HG02938 (cell line): ENCODE data around the gene HERPUD2.

Experiments used
- ATAC-seq: cut with Tn5 transposase; IDR thresholded peaks from one replicate; pipeline ENCODE4 v1.9.1; 2021; ENCODE audit warnings: mild to moderate bottlenecking, moderate library complexity; ENCODE audit not compliant: unreplicated experiment

The HERPUD2 gene, protein sequence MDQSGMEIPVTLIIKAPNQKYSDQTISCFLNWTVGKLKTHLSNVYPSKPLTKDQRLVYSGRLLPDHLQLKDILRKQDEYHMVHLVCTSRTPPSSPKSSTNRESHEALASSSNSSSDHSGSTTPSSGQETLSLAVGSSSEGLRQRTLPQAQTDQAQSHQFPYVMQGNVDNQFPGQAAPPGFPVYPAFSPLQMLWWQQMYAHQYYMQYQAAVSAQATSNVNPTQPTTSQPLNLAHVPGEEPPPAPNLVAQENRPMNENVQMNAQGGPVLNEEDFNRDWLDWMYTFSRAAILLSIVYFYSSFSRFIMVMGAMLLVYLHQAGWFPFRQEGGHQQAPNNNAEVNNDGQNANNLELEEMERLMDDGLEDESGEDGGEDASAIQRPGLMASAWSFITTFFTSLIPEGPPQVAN

DNA sequence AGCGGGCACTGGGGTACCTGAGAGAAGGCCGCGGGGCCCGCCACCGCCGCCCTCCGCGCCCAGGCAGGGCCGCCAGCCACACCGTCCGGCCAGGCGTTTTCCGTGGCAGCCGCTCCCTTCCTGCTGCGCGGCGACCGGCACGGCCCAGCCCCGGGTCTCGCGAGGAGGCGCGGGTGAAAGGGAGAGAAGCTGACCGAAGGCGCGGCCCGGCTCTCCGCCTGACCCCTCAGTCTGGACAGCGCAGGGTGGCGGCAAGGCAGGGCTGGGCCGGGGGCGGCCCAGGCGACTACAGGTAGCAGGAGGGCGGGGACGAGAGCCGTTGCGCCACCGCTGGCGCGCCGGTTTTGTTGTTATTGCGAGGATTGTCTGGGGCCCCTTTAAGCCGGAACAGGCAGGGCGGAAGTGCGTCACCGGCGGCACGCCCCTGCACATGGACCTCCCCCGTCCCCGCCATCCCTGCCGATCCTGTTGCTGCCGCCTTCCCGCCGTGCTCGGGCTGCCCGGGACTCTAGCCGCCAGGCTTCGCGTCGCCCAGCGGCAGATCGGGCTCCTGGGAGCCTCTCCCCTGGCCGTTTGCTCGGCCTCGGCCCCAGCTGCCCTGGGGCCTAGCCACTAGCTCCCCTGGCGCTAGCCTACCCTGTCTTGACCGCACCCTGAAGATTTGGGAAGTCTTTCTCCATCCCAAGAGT lies at the start of gene HERPUD2:
Gene HERPUD2, minus strand, starts transcription at position 352 of the 689 bp plus-strand sequence. CDS start 805 bp downstream, outside the sequence.
- ATAC-seq = peak; percentile 90

DNA sequence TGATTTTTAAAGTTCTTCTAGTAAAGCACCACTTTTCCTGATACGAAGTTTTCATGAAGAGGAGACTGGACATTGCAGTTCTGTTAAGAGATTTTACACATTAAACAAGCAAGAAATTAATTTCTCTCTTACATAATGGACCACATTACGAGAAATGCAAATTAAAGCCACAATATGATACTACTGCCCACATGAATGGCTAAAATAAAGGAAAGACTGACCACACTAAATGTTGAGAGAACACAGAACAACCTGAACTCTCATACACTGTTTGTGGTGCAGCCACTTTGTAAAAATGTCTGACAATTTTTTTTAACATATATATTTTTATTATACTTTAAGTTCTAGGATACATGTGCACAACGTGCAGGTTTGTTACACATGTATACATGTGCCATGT lies 44.0 kb upstream of the HERPUD2 start:
- ATAC-seq = peak; percentile 79

DNA sequence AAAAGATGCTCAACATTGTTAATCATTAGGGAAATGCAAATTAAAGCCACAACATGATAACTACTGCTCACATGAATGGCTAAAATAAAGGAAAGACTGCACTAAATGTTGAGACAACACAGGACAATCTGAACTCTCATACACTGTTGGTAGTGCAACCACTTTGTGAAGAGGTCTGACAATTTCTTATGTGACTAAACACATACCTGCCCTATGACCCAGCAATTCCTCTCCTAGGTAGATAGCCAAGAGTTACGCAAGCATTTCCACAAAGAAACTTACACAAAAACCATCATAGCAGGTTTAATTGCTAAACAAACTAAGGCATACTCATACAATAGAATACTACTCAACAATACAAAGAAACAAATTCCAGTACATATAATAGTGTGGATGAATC lies 41.8 kb upstream of the HERPUD2 start:
- no peak for ATAC-seq

DNA sequence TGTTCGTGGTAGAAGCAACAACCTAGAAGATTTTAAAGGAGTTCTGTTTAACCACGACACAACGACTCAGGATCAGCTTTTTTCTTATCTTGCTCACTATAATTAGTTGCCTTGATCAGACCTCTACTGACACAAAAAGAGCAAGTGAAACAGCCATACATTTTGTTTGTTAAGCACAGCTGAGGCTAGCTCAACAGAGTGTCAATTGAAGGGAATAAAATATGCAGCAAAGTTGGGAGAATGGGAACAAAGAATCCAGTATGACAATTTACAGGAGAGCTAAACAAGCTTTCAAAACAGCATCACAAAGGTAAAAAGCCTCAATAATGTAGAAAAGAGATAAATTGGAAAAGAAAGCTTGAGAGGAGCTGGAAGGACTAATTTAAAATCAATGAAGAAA lies 40.5 kb upstream of the HERPUD2 start:
- no peak for ATAC-seq

DNA sequence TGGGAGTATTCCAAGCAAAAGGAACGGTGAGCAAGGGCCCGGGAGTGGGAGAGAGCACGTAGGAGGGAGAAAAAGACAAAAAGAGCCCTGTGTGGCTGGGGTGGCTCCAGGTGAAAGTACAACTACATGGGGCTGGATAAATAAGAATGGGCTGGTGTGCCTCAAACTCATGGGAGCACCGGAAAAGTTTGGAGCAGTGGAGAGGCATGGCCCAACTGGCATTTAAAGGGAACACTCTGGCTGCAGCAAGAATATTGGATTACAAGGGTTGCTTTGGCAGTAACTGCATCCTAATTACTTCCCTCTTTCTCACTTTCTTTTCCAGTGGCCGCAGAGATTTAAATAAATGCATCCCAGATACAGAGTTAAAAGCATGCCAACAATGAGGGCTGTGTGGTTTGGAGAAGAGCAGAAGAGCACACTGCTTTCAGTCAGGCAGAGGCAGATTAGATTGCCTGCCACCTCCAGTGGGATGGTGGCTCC lies 39.1 kb upstream of the HERPUD2 start:
- no peak for ATAC-seq

DNA sequence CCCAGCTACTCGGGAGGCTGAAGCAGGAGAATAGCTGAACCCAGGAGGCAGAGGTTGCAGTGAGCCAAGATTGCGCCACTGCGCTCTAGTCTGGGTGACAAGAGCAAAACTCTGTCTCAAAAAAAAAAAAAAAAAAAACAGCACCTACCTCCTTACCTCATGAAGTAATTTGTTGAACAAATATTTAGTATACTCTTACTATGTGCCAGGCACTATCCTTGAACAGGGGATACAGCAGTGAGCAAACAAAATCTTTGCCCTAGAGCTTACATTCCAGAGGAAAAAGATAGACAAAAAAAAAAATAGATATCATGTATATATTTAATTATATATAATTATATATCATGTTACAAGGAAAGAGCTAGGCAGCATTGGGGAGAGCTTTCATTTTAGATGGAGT lies 36.4 kb upstream of the HERPUD2 start:
- ATAC-seq = no peak

DNA sequence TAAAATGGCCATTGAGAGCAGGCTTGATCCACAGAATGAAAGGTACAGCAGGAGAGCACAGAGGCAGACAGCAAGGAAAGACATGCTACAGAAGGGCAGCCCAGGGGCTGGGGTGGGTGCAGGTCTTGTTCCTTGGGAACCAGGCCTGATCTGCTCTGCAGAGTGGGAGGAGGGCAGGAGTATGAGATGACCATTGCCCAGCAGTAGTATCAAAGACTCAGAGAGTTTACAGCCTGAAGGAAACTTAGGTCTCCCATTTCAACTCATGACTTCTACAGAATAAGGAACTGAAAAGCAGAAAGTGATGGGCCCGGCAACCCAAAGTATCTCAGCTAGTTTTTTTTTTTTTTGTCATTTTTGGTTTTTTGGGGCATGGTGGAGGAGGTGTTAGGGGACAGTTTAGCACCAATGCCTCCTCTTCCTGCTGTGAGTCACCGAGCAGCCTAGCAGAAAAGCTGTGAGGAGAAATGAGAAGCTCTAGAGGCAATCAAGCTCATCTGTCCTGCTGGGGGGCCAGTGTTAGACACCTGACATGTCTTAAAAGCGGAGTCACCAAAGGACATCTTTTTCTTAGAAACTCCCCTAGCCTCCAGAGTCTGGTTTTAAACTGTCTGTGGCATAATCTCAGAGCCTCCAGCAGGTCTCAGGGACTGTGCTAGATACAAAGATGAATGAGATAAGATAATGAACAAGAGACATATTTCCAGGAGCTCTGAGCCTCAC lies 34.3 kb upstream of the HERPUD2 start:
- peak; percentile 52 for ATAC-seq

DNA sequence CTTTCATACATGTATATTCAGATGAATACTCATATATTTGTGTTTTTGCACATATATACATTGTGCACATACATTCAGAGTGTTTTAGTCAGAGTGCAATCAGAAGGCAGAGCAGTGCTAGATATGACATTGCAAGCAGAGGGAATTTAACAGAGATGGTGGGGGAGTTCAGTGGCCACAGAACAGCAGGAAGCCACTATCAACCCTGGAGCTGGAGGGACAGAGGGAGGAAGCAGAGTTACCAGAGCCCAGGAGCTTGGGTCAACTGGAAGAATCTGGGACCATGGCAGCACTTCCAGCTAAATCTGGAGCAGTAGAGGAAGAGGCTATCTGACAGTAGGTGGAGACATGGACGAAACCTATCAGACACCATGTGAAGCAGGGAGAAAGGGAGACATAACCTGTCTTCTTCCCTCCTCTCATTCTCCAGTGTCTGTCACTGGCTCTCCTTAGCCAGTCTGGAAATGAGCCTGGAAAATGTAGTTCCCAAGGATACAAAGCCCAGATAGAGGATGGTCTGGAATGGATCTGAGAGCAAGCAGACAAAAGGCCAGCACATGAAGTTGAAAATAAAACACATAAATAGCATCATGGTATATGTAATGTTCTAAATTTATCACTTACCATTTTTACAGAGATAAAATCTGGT lies 33.6 kb upstream of the HERPUD2 start:
- ATAC-seq = no peak

DNA sequence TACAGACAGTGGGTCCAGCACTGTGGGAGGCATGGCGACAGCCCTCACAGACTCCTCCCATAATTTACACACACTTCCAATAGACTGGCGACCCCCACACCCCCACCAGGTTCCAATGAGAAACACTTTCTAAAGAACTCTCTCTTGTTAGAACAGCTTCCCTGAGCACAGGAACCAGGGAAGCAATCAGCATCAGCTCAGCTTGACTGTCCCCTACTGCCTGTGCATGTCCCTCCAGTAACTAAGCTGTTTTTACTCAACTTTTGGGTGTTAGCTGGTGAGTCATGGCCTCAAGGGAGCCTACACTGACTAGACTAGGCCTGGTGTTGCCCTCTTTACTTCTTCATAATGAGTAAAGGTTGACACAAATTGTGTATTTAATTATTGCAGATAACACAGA lies 32.6 kb upstream of the HERPUD2 start:
- no peak for ATAC-seq

DNA sequence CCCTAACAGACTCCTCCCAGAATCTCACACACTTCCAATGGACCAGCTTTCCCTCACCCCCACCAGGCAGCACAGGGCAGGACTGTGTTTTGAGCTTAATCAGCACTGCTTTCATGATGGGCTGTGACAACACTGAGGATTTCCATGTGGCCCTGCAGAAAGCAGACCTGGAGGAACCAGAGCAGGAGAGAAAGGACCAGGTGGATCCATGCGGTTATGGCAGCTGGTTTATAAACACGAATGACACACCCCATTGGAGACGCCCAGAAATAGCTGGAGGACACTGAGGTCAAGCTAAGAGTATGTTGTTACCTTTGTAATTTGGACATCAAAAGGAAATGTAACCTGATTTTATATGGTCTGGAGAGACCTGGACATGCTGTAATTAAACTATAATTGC lies 31.7 kb upstream of the HERPUD2 start:
- ATAC-seq = no peak

DNA sequence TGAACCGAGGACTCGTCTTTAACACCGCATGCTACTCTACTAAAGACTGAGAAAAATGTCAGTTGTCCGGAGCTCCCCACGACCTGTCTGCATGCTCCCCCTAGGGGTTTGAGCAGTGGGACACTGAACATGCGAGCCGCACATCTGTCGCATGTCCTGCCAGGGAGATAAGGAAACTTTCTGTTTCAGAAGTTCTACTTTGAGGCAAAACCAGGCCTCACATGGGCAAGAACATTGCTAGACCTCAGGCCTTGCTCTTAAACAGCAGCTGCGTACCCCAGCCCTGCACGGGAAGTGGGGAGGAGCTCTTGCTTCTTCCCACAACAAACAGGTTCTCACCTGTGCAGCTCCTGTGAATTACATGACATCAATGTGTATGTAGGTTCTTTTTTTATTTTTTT lies 30.3 kb upstream of the HERPUD2 start:
- ATAC-seq = peak; percentile 53

DNA sequence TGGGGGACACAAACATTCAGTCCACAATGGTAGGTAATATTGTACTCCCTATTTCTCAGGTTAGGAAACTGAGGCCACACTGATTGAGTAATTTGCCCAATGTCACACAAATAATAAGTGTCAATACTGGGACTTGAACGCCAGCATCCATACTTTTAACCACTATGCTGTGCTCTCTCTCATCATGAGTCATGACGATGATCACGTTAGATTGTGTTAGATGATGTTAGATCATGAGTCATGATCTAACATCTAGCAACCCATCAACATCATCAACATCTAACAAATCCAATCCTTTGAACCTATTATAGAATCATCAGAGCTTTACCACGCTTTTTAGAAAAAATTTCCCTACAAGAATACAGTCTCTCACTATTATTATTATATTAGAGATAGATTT lies 28.1 kb upstream of the HERPUD2 start:
- ATAC-seq = no peak

DNA sequence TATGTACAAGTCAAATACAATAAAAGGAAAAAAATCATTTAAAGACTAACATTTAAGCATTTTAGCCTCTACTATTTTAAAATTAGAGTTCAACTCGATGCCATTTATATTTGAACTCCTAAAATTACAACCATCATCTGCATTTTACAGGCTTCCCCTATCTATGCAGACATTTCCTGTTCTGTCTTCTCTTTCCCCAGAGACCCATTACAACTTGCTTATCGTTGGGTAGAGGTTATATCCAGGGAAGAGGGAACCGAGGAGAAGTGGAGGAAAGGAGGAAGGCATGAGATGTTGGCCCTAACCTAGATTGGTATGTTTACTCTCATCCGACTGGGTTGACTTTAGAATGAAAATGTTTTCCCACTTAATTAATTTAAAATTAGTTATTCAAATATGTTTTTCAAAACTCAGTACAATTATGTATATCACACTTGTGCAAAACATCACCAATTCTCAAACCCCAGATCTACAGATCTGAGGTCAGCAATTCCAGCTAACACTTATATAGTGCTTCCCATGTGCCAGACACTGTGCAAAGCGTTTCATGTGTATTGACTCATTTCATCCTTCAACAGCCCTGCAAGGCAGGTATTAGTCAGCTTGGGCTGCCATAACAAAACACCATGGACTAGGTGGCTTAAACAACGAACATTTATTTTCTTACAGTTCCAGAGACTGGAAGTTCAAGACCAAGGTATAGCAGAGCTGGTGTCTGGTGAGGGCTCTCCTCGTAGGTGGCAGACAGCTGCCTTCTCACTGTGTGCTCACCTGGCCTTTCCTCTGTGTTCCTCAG lies 27.3 kb upstream of the HERPUD2 start:
- ATAC-seq = no peak

DNA sequence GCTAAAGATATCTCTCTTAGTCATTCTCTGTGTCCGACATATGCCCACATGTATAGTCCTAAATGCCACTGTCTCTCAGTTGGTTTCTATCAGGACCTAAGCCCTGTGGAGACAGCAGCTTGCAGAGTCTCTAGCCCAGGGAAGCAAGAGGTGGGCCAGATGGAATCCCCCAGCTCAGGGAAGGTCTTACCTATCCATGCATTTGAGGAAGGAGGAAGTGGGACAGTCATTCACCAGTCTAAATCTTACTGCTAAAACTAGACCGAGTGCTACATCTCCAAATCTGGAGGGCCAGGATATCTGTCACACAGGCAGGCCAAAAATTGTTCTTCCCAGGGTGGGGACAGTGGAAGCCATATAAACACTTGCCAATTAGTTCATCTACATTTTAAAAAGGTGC lies 26.4 kb upstream of the HERPUD2 start:
- no peak for ATAC-seq

DNA sequence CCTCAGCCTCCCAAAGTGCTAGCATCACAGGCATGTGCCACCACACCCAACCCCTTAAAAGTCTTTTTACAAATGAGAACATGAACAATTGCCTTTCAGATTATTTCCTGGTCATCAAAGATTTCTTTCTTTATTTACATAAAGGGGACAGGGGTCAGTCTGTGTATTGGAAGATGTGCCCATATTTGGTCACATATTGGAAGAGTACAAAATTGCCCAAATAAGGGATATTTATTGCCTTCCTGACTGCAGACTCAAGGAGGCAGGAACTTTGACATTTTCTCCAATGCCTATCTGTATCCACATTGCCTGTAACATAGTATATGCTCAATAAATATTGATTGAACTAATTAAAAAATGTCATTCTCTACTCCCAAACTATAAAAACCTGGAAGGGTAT lies 25.9 kb upstream of the HERPUD2 start:
- no peak for ATAC-seq

DNA sequence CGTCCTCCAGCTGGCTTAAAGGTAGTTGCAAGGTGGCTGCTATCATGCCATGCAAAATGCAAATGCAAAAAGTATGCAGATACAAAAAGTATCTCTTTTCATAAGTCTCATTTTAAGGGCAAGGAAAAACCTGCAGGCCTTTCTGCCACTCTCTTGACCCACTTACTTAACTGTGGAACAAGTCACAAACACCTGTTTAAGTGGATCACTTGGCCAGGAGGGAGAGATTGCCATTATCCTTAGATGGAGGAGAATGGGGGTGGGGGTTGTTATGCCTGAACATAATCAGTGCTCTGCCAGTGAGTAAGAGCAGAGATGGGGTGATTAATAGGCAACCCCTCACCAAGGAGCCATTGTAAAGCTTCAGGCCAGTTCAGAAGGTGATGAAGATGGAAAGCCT lies 25.1 kb upstream of the HERPUD2 start:
- no peak for ATAC-seq

DNA sequence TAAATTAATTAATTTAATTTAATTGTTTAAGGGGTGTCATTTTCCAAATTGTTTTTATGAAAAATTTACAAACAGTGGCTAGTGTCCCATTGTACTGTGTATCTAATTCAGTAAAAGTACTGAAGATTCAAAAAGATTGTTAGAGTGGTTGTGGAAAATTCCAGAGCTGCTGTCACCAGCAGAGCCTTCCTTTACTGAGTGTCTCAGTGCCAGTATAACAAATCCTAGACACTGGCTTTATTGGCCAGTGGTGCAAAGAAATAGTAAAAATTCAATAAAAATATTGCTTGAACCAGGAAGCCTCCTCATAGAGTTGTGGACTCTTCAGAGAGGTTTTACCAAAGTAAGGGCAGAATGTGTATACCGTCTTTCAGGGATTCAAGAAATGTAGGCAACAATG lies 23.1 kb upstream of the HERPUD2 start:
- ATAC-seq = no peak

DNA sequence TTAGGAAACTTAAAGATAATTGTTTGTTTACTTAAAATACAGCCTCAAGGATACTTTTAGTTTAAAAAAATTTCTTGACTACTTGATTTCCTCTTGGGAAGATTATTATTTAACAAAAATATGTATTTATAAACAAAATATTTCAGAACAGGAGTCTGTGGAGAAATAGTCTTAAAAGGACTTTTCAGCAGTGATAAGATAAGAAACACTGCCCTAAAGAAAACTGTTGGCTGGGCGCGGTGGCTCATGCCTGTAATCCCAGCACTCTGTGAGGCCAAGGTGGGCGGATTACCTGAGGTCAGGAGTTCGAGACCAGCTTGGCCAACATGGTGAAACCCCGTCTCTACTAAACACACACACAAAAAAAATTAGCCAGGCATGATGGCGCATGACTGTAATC lies 22.6 kb upstream of the HERPUD2 start:
- no peak for ATAC-seq

DNA sequence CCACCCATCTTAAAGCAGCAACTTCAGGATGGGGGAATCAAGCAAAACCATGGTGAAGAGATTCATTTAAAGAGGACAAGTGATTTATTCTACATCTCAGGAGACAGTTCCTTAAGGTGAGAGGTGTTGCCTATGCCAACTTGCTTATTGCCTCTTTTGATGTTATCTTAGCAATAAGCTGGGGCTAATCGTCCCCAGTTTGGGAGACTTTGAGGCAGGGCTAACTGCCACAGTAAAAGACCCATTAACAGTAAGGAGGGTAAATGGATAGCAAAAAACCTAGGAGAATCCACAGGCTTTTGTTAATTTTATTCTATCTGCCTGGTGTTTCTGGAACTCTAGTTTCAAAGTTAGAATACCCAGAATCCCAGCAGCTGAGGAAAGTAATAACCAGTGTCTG lies 22.1 kb upstream of the HERPUD2 start:
- no peak for ATAC-seq

DNA sequence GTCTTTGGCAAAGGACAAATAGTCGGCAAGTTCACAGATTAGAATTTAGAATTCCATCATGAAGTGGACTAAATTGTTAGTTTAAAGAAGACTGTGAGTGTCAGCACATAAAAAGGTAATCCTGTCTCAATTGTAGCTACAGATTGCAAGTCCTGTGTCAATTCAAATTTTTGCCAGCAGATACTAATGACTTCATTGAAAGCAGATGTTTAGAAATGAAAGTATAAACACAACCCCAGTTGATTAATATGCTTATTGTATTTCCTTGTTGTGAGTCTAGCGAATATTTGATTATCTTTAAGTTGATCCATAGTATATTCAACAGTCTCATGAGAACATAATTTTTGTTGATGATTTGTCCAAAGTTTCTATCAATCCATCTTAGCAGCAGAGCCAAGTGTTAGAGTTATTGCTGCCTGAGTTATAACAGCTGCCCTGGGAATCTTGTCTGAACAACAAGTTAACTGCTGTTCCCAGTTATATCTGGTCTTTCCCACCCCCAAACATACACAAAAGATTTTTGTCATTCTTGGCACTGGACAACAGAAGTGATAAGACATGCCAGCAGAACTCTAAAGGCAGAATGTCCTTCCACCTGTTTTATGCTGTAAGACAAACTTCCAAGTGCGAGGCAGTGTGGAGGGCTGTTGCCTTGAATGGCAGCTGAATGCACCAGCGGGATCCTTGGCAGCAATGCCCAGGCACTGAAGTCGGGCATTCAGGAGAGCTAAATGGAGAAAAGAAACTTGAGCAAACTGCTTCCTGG lies 21.3 kb upstream of the HERPUD2 start:
- ATAC-seq = no peak
